ENCODE data around the gene CAMK1D.
"Not testable (repeated sequence)": the region's sequence is repeated elsewhere in the genome, so short reads cannot be mapped to it uniquely, and the experiment has no call there.

The CAMK1D gene

GRCh38 chr10:12848439-12849173 lies 499.3 kb downstream of the CAMK1D start:
- H3K27ac Mint-ChIP-seq = no peak overlapping the region
- H3K4me1 Mint-ChIP-seq = peaks cover 4% of the 10 kb centered on the region
- H3K27me3 Mint-ChIP-seq = peaks cover 23% of the 10 kb centered on the region

GRCh38 chr10:12849319-12850181 lies 500.2 kb downstream of the CAMK1D start:
- ATAC-seq (peak; percentile 24), DNase-seq (no peak)
- Mint-ChIP-seq H3K9me3 (no peaks in the 10 kb centered on the region), H3K27me3 (peaks cover 23% of the 10 kb centered on the region), H3K36me3 (ENCODE audit: low read depth) (no peaks in the 10 kb centered on the region), H3K4me1 (peaks cover 4% of the 10 kb centered on the region), H3K27ac (no peak overlapping the region), H3K4me3 (no peak overlapping the region)

More at GRCh38 chr10:12848439-12849173, 499.3 kb downstream of the CAMK1D start:
- no peak overlapping the region for H3K4me3 Mint-ChIP-seq
- ATAC-seq (no peak), DNase-seq (no peak)
- no peaks in the 10 kb centered on the region for H3K36me3 Mint-ChIP-seq (ENCODE audit: low read depth)
- H3K9me3 Mint-ChIP-seq = no peaks in the 10 kb centered on the region

GRCh38 chr10:12852687-12853086 lies 503.3 kb downstream of the CAMK1D start:
- DNase-seq (no peak), ATAC-seq (no peak)
- Mint-ChIP-seq H3K9me3 (peaks cover 4% of the 10 kb centered on the region), H3K27me3 (peaks cover 25% of the 10 kb centered on the region), H3K4me1 (peaks cover 4% of the 10 kb centered on the region), H3K27ac (no peak overlapping the region), H3K36me3 (ENCODE audit: low read depth) (no peaks in the 10 kb centered on the region), H3K4me3 (no peak overlapping the region)

GRCh38 chr10:12854988-12855387 lies 505.6 kb downstream of the CAMK1D start:
- Mint-ChIP-seq H3K27me3 (peaks cover 22% of the 10 kb centered on the region), H3K27ac (no peak overlapping the region), H3K36me3 (ENCODE audit: low read depth) (no peaks in the 10 kb centered on the region), H3K4me1 (no peaks in the 10 kb centered on the region), H3K9me3 (peaks cover 4% of the 10 kb centered on the region), H3K4me3 (no peak overlapping the region)
- DNase-seq = no peak
- ATAC-seq = no peak

- no peaks in the 10 kb centered on the region for H3K4me1 Mint-ChIP-seq
- no peak overlapping the region for H3K4me3 Mint-ChIP-seq
- H3K27ac Mint-ChIP-seq = no peak overlapping the region
- peaks cover 18% of the 10 kb centered on the region for H3K27me3 Mint-ChIP-seq
- no peaks in the 10 kb centered on the region for H3K9me3 Mint-ChIP-seq
- no peaks in the 10 kb centered on the region for H3K36me3 Mint-ChIP-seq (ENCODE audit: low read depth)
- DNase-seq (no peak), ATAC-seq (no peak)
Measured at GRCh38 chr10:12862459-12862858, 513.1 kb downstream of the CAMK1D start.

GRCh38 chr10:12865515-12865914 lies 516.2 kb downstream of the CAMK1D start:
- H3K4me3 Mint-ChIP-seq; H3K9me3 Mint-ChIP-seq; H3K4me1 Mint-ChIP-seq; H3K36me3 Mint-ChIP-seq (ENCODE audit: low read depth); DNase-seq; H3K27me3 Mint-ChIP-seq; ATAC-seq; H3K27ac Mint-ChIP-seq: not testable (repeated sequence)

- Mint-ChIP-seq H3K4me1 (no peaks in the 10 kb centered on the region), H3K36me3 (ENCODE audit: low read depth) (no peaks in the 10 kb centered on the region), H3K9me3 (no peaks in the 10 kb centered on the region), H3K27ac (no peak overlapping the region), H3K27me3 (peaks cover 2% of the 10 kb centered on the region), H3K4me3 (no peak overlapping the region)
- no peak for DNase-seq
- ATAC-seq = no peak
Measured at GRCh38 chr10:12868229-12868628, 518.9 kb downstream of the CAMK1D start.

GRCh38 chr10:12869427-12869826 lies 520.1 kb downstream of the CAMK1D start:
- Mint-ChIP-seq H3K9me3 (no peaks in the 10 kb centered on the region), H3K4me3 (no peak overlapping the region), H3K27ac (no peak overlapping the region), H3K4me1 (no peaks in the 10 kb centered on the region), H3K27me3 (peaks cover 5% of the 10 kb centered on the region), H3K36me3 (ENCODE audit: low read depth) (no peaks in the 10 kb centered on the region)
- ATAC-seq (no peak), DNase-seq (no peak)

GRCh38 chr10:12872577-12872976 lies 523.2 kb downstream of the CAMK1D start:
- DNase-seq (no peak), ATAC-seq (no peak)
- Mint-ChIP-seq H3K27ac (no peak overlapping the region), H3K27me3 (peaks cover 4% of the 10 kb centered on the region), H3K36me3 (ENCODE audit: low read depth) (no peaks in the 10 kb centered on the region), H3K4me3 (no peak overlapping the region), H3K9me3 (no peaks in the 10 kb centered on the region), H3K4me1 (no peaks in the 10 kb centered on the region)

- Mint-ChIP-seq H3K4me3 (no peak overlapping the region), H3K27me3 (peaks cover 6% of the 10 kb centered on the region), H3K36me3 (ENCODE audit: low read depth) (no peaks in the 10 kb centered on the region), H3K9me3 (peaks cover 3% of the 10 kb centered on the region), H3K4me1 (no peaks in the 10 kb centered on the region), H3K27ac (no peak overlapping the region)
- no peak for DNase-seq
- ATAC-seq = no peak
Measured at GRCh38 chr10:12873172-12873571, 523.8 kb downstream of the CAMK1D start.

- Mint-ChIP-seq H3K4me1 (no peaks in the 10 kb centered on the region), H3K4me3 (no peak overlapping the region), H3K27me3 (peaks cover 8% of the 10 kb centered on the region), H3K9me3 (peaks cover 3% of the 10 kb centered on the region), H3K27ac (no peak overlapping the region), H3K36me3 (ENCODE audit: low read depth) (no peaks in the 10 kb centered on the region)
- DNase-seq (no peak), ATAC-seq (no peak)
Measured at GRCh38 chr10:12874501-12874900, 525.2 kb downstream of the CAMK1D start.

GRCh38 chr10:12875100-12875499 lies 525.8 kb downstream of the CAMK1D start:
- ATAC-seq = no peak
- Mint-ChIP-seq H3K27ac (no peak overlapping the region), H3K9me3 (peaks cover 3% of the 10 kb centered on the region), H3K4me1 (no peaks in the 10 kb centered on the region), H3K4me3 (no peak overlapping the region), H3K27me3 (peaks cover 8% of the 10 kb centered on the region), H3K36me3 (ENCODE audit: low read depth) (no peaks in the 10 kb centered on the region)
- DNase-seq = no peak

- H3K27ac Mint-ChIP-seq = no peak overlapping the region
- no peaks in the 10 kb centered on the region for H3K36me3 Mint-ChIP-seq (ENCODE audit: low read depth)
- H3K9me3 Mint-ChIP-seq = peaks cover 3% of the 10 kb centered on the region
- ATAC-seq = no peak
- H3K27me3 Mint-ChIP-seq = peaks cover 8% of the 10 kb centered on the region
- DNase-seq = no peak
- H3K4me1 Mint-ChIP-seq = no peaks in the 10 kb centered on the region
- no peak overlapping the region for H3K4me3 Mint-ChIP-seq
Measured at GRCh38 chr10:12876266-12876665, 526.9 kb downstream of the CAMK1D start.

GRCh38 chr10:12877150-12877549 lies 527.8 kb downstream of the CAMK1D start:
- H3K4me1 Mint-ChIP-seq = no peaks in the 10 kb centered on the region
- no peaks in the 10 kb centered on the region for H3K36me3 Mint-ChIP-seq (ENCODE audit: low read depth)
- DNase-seq (no peak), ATAC-seq (no peak)
- H3K4me3 Mint-ChIP-seq = no peak overlapping the region
- peaks cover 8% of the 10 kb centered on the region for H3K27me3 Mint-ChIP-seq
- peaks cover 3% of the 10 kb centered on the region for H3K9me3 Mint-ChIP-seq
- no peak overlapping the region for H3K27ac Mint-ChIP-seq

- Mint-ChIP-seq H3K36me3 (ENCODE audit: low read depth) (no peaks in the 10 kb centered on the region), H3K27me3 (peaks cover 14% of the 10 kb centered on the region), H3K9me3 (peaks cover 3% of the 10 kb centered on the region), H3K4me1 (no peaks in the 10 kb centered on the region), H3K27ac (no peak overlapping the region), H3K4me3 (no peak overlapping the region)
- ATAC-seq (no peak), DNase-seq (no peak)
Measured at GRCh38 chr10:12880423-12880822, 531.1 kb downstream of the CAMK1D start.

Data from activated naive CD8-positive, alpha-beta T cell treated with anti-CD3 and anti-CD28 coated beads, Interleukin-2, amount 50 U/mL, for 24 hours (primary cell).